ENCODE data around the gene KCTD17.
"Not testable (repeated sequence)": the region's sequence is repeated elsewhere in the genome, so short reads cannot be mapped to it uniquely, and the experiment has no call there.

The KCTD17 gene

DNA sequence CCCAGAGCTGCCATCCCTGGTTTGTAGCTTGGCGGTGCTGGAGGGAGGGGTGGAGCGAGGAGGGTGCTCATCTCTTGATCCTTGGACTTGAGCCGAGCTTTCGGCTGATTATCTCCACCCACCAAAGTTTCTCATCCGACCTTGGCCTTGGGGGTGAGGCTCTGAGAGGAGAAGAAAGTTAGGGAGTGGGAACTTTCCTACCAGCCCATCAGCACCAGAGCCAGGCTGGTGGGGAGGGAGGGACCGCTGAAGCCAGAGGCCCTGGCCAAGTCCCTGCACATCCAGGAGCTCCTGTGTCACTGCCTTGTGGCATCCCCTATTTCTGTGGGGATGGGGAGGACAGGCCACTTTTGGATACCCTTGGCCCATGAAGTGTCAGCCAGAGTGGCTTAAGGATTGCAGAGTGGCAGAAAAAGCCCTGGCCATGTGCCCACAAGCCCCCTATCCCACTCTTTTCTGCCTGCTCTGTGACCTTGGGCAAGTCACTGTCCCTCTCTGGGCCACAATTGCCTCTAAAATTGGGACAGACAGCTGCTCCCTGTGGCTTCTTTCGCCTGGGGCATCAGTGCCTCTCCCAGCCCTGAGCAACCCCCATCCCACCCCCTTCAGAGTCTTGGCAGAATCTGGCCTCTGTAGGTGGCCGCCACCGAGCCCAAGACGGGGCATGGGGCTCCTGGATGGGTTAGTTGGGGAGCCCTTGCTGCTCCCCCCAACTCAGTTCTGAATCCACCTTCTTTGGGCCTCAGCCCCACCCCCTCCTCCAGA, 10.3 kb downstream of the KCTD17 start:
- no peak for DNase-seq (ENCODE audit: low read depth)

DNA sequence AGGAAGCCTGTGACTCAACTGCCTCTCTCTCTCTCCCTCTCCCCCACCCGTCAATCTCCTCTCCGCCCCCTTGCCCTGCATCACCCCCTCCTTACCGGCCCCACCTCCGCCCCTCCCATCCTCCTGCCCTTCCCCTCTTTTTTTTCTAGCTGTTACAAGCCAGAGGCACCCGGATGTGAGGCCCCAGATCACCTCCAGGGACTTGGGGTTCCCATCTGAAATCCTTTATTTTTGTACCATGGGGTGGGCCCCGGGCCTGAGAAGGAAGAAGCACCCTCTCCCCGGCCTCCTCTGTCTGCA, 10.8 kb downstream of the KCTD17 start:
- no peak for DNase-seq (ENCODE audit: low read depth)

GRCh38 chr22:37062702-37063381, 11.3 kb downstream of the KCTD17 start:
- DNase-seq (ENCODE audit: low read depth) = no peak

DNA sequence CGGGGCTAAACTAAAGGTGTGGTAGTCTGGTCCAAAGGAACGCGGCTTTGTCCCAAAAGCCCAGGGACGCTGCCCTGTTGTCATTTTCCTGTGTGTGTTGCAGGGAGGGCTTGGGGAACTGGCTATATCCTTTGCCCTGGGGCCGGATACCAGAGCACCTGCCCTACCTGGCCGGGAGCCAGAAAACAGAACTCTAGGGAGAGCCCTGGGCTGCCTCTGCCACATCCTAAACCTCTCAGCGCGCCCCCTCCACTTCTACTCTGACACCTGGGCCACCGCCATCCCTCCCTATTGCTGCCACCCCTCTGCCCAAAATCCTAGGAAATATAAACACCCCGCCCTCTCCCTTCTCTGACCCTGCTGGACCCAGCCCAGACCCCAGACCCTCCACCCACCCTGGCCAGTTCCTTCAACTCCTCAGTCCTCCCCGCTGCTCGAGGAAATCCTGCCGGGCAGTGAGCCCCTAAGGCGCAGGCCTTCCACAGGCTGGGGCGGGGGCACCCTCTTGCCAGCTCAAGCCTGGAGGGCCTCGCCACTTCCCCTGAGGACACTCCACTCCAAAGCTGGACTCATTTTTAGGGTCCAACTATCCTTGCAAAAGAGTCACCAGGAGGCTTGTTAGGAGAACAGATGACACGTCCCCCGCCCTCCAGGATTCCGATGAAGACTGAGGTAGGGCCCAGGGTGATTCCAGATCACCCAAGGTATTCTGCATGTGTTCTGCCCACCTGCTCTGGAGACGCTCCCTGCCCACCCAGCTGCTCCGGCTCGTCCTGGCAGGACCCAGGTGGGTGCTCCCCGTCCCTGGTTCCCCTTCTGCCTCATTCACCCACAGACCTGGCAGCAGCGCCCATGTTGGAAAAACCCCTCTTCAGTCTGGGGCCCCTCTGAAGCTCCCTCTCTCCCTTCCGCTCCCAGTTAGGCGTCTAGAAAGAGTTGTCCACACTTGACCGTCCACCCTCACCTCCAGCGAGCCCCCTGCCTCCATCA, 12.2 kb downstream of the KCTD17 start:
- no peak for DNase-seq (ENCODE audit: low read depth)

DNA sequence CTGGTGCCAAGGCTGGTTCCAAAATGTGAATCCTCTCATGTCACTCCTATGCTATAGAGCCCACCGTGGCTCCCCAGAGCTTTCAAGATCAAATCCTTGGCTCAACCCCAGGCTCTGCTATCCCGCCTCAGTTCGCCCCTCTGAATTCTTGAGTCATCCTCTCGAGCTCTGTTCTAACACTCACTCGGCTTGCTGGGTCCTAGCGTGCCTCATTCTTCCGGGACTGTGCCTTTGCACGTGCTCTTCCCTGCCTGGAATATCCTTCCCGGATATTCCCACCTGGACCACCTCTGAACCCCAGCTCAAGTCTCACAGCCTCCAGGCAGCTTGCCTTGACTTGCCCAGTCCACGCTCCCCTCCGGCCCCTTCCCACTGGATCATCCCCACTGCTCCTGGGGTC, 13.0 kb downstream of the KCTD17 start:
- DNase-seq (ENCODE audit: low read depth) = no peak

- no peak for DNase-seq (ENCODE audit: low read depth)
These were observed 13.6 kb downstream of the KCTD17 start for GRCh38 chr22:37065180-37065579.

DNA sequence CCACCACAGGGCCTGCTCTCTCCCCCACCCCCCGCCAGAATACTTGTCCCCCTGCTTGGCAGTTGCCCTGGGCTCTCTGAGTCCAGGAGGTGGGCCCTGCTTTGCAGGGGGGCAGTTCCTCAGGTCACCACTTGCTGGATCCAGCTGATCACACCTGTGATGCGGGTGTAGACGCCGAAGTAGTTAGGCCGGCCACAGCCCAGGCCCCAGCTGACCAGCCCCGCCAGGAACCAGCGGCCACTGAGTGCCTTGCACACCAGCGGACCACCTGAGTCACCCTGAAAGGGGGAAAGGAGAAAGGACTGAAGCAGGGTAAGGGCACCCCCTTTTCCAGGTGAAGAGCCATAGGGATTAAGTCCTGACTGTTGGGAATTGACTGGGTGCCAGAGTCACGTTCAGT, 14.4 kb downstream of the KCTD17 start:
- DNase-seq (ENCODE audit: low read depth) = no peak

DNA sequence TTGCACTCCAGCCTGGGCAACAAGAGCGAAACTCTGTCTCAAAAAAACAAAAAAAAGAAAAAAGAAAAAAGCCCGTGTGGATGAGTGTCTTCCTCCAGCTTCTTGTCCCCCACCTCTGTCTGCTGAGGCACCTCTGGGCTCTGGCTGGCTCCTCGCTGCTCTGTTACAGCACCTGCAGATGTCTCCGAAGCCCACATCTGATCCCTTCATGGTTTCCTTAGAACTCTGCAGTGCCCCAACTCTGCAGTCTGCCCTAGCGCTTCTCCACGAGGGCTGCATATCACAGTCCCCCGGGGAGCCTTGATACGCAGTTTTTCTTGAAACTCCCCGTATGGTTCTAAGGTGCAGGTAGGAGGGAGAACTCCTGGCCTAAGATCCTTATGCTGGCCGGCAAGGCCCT, 15.9 kb downstream of the KCTD17 start:
- DNase-seq (ENCODE audit: low read depth) = no peak

DNA sequence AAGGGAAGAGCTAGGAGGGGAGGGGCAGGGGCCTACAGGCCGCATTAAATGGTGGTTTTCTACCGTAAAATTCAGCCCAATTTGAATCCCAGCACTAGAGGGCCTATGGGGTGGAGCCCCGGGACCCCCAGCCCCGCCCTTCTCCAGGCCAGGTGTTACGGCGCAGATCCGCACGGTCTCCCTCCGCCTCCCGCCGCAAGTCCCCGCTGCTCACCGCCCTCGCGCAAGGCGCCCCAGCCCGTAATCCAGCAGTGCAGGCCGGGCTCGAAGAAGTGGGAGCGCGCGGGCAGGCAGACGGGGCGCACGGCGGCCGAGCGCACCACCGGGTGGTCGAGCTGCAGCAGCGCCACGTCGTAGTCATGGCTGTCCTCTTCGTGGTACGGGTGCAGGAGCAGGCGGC, 17.3 kb downstream of the KCTD17 start:
- DNase-seq (ENCODE audit: low read depth) = no peak

- no peak for DNase-seq (ENCODE audit: low read depth)
These were observed 17.8 kb downstream of the KCTD17 start for GRCh38 chr22:37069319-37069718.

DNA sequence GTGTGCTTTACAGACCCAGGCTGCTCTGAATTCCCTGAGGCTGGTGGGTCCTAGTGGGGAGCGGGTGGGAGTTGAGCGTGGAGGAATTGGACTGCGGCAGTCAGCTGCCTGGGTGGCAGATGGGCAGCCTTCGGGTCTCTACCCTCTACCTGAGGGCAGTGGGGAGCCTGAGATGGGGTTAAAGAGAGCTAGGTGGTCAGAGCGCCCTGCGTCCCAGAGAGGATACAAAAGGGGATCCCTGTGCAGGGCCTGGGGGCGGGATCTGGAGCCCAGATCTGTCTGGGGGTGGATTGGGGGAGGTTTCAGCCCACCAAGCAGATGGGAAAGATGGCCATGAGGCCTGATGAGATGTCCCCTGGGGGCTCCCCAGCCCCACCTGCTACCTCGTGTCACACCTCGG, 18.2 kb downstream of the KCTD17 start:
- DNase-seq (ENCODE audit: low read depth) = no peak

GRCh38 chr22:37070334-37070733, 18.8 kb downstream of the KCTD17 start:
- DNase-seq (ENCODE audit: low read depth) = no peak

DNA sequence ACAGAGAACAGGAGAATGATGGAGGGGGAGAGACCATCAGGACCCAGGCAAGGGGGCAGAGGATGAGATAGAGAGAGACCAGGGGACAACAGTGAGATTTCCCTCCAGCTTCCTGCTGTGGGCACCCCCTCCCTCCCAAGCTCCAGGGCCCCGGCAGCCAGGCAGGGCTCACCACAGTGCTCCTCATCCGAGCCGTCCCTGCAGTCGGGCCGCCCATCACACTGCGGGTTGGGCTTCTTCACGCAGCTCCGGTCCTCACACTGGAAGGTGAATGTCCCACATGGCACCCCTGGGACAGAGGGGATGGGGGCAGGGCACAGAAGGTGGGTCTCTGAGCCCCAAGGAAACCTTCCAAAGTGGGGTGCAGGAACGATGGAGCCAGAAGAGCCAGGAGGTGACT, 19.2 kb downstream of the KCTD17 start:
- DNase-seq (ENCODE audit: low read depth) = no peak

DNA sequence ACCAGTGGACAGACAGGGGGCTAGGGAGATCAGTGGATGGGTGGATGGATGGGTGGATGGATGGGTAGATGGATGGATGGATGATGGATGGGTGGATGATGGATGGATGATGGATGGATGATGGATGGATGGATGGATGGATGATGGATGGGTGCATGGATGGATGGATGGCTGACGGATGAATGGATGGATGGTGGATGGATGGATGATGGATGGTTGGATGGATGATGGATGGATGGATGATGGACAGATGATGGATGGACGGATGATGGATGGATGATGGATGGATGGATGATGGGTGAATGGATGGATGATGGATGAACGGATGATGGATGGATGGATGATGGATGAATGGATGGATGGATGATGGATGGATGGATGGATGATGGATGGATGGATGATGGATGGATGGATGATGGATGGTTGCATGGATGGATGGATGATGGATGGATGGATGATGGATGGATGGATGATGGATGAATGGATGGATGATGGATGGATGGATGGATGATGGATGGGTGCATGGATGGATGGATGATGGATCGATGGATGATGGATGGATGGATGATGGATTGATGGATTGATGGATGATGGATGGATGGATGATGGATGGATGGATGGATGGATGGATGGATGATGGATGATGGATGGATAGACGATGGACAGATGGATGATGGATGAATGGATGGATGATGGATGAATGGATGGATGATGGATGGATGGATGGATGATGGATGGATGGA, 20.5 kb downstream of the KCTD17 start:
- not testable (repeated sequence) for DNase-seq (ENCODE audit: low read depth)

- no peak for DNase-seq (ENCODE audit: low read depth)
These were observed 21.1 kb downstream of the KCTD17 start for GRCh38 chr22:37072673-37073072.

DNA sequence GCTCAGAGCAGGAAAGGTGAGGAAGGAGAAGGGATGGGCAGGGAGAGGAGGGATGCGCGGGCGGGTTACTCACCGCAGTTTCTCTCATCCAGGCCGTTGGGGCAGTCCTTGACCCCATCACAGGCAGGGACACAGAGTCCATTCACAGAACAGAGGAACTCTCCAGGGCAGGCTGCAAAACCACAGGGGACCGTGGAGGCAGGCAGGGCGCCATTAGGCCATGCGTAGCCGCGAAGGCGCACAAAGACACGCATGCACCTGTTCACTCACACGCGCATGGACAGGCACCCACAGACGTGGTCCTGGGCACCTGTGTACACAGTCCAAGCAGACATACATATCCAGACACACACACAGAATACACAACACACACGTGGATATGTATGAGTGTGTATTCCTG, 23.0 kb downstream of the KCTD17 start:
- DNase-seq (ENCODE audit: low read depth) = no peak

GRCh38 chr22:37075046-37075445, 23.5 kb downstream of the KCTD17 start:
- DNase-seq (ENCODE audit: low read depth) = no peak

- no peak for DNase-seq (ENCODE audit: low read depth)
These were observed 24.4 kb downstream of the KCTD17 start for GRCh38 chr22:37075822-37076433.

DNA sequence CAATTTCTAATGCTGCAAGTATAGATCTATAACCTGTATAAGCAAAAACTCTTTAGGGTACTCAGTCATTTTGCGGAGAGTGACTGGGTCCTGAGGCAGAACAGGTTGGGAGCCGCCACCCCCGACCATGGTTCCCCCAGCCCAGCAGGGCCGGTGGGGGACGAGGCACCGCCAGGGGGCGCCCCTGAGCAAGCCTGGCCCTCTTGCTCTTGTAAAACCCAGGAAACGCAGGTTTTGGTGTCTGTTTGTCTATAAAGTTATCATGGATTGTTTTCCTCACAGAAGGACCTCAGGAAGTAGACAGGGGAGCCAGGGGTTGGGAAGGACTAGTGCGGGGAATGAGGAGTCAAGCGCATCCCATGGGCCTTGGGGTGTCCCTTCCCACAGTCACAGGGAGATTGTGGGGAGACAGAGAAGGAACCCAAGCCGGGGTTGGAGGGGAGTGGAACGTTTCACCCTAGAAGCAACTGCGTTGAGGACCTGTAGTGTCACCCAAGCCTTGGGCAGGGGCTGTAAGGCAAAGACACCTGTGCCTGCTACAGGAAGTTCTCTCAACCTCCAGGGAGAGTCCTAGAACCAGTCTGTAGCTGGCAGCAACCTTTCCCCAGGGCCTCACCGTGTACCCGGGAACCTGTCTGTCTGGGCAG, 26.4 kb downstream of the KCTD17 start:
- peak; percentile 84 for DNase-seq (ENCODE audit: low read depth)

GRCh38 chr22:37079158-37079557, 27.6 kb downstream of the KCTD17 start:
- no peak for DNase-seq (ENCODE audit: low read depth)

- DNase-seq (ENCODE audit: low read depth) = peak; percentile 58
These were observed 28.2 kb downstream of the KCTD17 start for GRCh38 chr22:37079668-37080171.

All from stimulated activated CD8-positive, alpha-beta memory T cell treated with anti-CD3 and anti-CD28 coated beads, Interleukin-7, amount 100 ng/mL, for 24 hours (primary cell).